Astrocyte of the cerebellum (primary cell): ENCODE measurements around the gene RAB22A.

Experiments used
- DNase-seq: peaks from one replicate; pipeline ENCODE4 v3.0.0-alpha.2; 2011; ENCODE audit warnings: low read depth
- H3K4me3 ChIP-seq: 2 replicates; pipeline ENCODE4 v1.5.1; 2011; ENCODE audit warnings: mild to moderate bottlenecking, low read depth, low read length, moderate library complexity
- CTCF ChIP-seq: IDR thresholded peaks from 2 replicates; pipeline ENCODE4 v1.5.1; 2012; ENCODE audit warnings: low read length, low read depth, moderate library complexity, mild to moderate bottlenecking; ENCODE audit errors: missing control alignments
- in situ Hi-C: cut with HindIII; loops from 2 replicates; pipeline ENCODE4 v1.10.0; 2017; ENCODE audit warnings: low sequenced_read_pairs

The RAB22A gene

GRCh38 chr20:58402305-58402704, 92.8 kb downstream of the RAB22A start:
- DNase-seq = no peak
- H3K4me3 ChIP-seq = no peak overlapping the region
- in situ Hi-C loops = no loop called here
- no peak for TF ChIP-seq CTCF

GRCh38 chr20:58402827-58403226, 93.3 kb downstream of the RAB22A start:
- DNase-seq = no peak
- no peak overlapping the region for H3K4me3 ChIP-seq
- no peak for TF ChIP-seq CTCF
- in situ Hi-C loops = no loop called here

- no peak for DNase-seq
- no peak for TF ChIP-seq CTCF
- no peak overlapping the region for H3K4me3 ChIP-seq
- in situ Hi-C loops = no loop called here
Measured at GRCh38 chr20:58403272-58403671, 93.8 kb downstream of the RAB22A start.

- no peak overlapping the region for H3K4me3 ChIP-seq
- no peak for DNase-seq
- in situ Hi-C loops = loop anchor here (5.0 kb wide), 1 partner anchor 47 kb away; no protein-coding TSS in a partner anchor
- TF ChIP-seq CTCF = no peak
Measured at GRCh38 chr20:58405504-58406291, 96.2 kb downstream of the RAB22A start.

- no peak overlapping the region for H3K4me3 ChIP-seq
- in situ Hi-C loops = loop anchor here (5.0 kb wide), 1 partner anchor 46 kb away; no protein-coding TSS in a partner anchor
- TF ChIP-seq CTCF = no peak
- no peak for DNase-seq
Measured at GRCh38 chr20:58406422-58407001, 97.0 kb downstream of the RAB22A start.

GRCh38 chr20:58407201-58407873, 97.8 kb downstream of the RAB22A start:
- in situ Hi-C loops = loop anchor here (5.0 kb wide), 1 partner anchor 45 kb away; no protein-coding TSS in a partner anchor
- no peak overlapping the region for H3K4me3 ChIP-seq
- DNase-seq = no peak
- TF ChIP-seq CTCF = no peak
